GM12878 (cell line): ENCODE data around the gene ZNF57. TPM values are rescaled to one million over a fixed set of nuclear protein-coding genes. Genes with fewer than 3 reads are reported as not detected.

Experiments
- ATAC-seq: fragments of 200-7000 bp; cut with Tn5 transposase; 3 replicates; pipeline ENCODE4 v1.9.1; 2020; ENCODE audit warnings: mild to moderate bottlenecking, moderate library complexity
- BruUV-seq: library from RNA; stranded (reverse); fragments of 400-500 nt; replicated peaks from 2 replicates; lab custom pipeline; 2021; lab: Mats Ljungman, UMichigan
- CTCF ChIA-PET: fragments of 300-600 bp; sonication (Branson Sonifier 250); formaldehyde crosslinking; extraction: SDS; loops from one replicate; lab custom pipeline; 2021; ENCODE audit warnings: inconsistent platforms; lab: Yijun Ruan, JAX
- POLR2A ChIA-PET: fragments of 350-600 bp; formaldehyde crosslinking; extraction: SDS; loops from one replicate; lab custom pipeline; 2021; ENCODE audit warnings: inconsistent platforms; lab: Charles Lee
- RAD21 ChIA-PET: fragments of 300-600 bp; sonication (Branson Sonifier 250); formaldehyde crosslinking; loops from one replicate; lab custom pipeline; 2023; ENCODE audit warnings: antibody characterized with exemption; ENCODE audit not compliant: unreplicated experiment; lab: Charles Lee
- SMC1A ChIA-PET: fragments of 300-600 bp; sonication (Branson Sonifier 250); formaldehyde crosslinking; loops from one replicate; lab custom pipeline; 2023; ENCODE audit not compliant: unreplicated experiment, uncharacterized antibody; lab: Charles Lee
- DNase-seq: peaks from one replicate; pipeline ENCODE4 v3.0.0-alpha.2; 2011; ENCODE audit warnings: low read depth, low spot score
- FAIRE-seq: peaks from 3 replicates; lab custom pipeline; 2011; peaks lifted over from hg19 to GRCh38; lab: Jason Lieb, UNC
- H2AFZ ChIP-seq: 2 replicates; pipeline ENCODE4 v1.6.0; 2011; ENCODE audit warnings: low read depth, low read length, control low read depth; ENCODE audit not compliant: control insufficient read depth
- H3K27ac ChIP-seq: 2 replicates; pipeline ENCODE4 v1.5.1; 2011; ENCODE audit warnings: control low read depth; ENCODE audit not compliant: control insufficient read depth, insufficient read depth
- H3K27me3 ChIP-seq, 2 experiments: replicated peaks in 1 of 2; 2 replicates each; pipeline versions ENCODE4 v1.6.0 to v1.6.1; 2011; ENCODE audit warnings: low read length in 1 of 2; ENCODE audit not compliant: control insufficient read depth in 2 of 2, insufficient read depth in 2 of 2
- H3K36me3 ChIP-seq, 2 experiments: 2 replicates each; pipeline ENCODE4 v1.5.1; 2011; ENCODE audit warnings: low read length in 1 of 2; ENCODE audit not compliant: control insufficient read depth in 2 of 2, insufficient read depth in 2 of 2
- H3K4me1 ChIP-seq: 2 replicates; pipeline ENCODE4 v1.6.1; 2011; ENCODE audit warnings: mild to moderate bottlenecking, low read length, moderate library complexity, mixed read lengths; ENCODE audit not compliant: control insufficient read depth, insufficient read depth
- H3K4me2 ChIP-seq: 2 replicates; pipeline ENCODE4 v1.6.0; 2011; ENCODE audit warnings: control low read depth; ENCODE audit not compliant: control insufficient read depth, insufficient read depth
- H3K4me3 ChIP-seq: fragments of 200-600 bp; sonication (generic); 2 replicates; pipeline ENCODE4 v1.5.1; 2016
- H3K79me2 ChIP-seq: 2 replicates; pipeline ENCODE4 v1.6.0; 2011; ENCODE audit warnings: low read length; ENCODE audit not compliant: control insufficient read depth, insufficient read depth
- H3K9ac ChIP-seq: 2 replicates; pipeline ENCODE4 v1.8.0; 2011; ENCODE audit warnings: low read length, control low read depth, mixed read lengths; ENCODE audit not compliant: control insufficient read depth, insufficient read depth
- H3K9me3 ChIP-seq: replicated peaks from 3 replicates; pipeline ENCODE4 v1.5.1; 2011; ENCODE audit warnings: mild to moderate bottlenecking, low read length; ENCODE audit not compliant: control insufficient read depth, insufficient read depth
- H4K20me1 ChIP-seq: 2 replicates; pipeline ENCODE4 v1.6.0; 2011; ENCODE audit not compliant: control insufficient read depth, insufficient read depth
- ATF7 ChIP-seq: fragments of 450-650 bp; IDR thresholded peaks from 2 replicates; pipeline ENCODE4 v1.6.1; 2016; ENCODE audit warnings: low read depth, mild to moderate bottlenecking
- KDM1A ChIP-seq: fragments of 200-600 bp; sonication (generic); IDR thresholded peaks from 2 replicates; pipeline ENCODE4 v1.6.1; 2016; ENCODE audit warnings: borderline replicate concordance
- RELA ChIP-seq: fragments of 450-650 bp; IDR thresholded peaks from 2 replicates; pipeline ENCODE4 v1.8.0; 2014; ENCODE audit warnings: borderline replicate concordance; ENCODE audit not compliant: partially characterized antibody
- ZNF592 ChIP-seq: fragments of 450-650 bp; IDR thresholded peaks from 2 replicates; pipeline ENCODE4 v1.6.1; 2017; ENCODE audit warnings: mild to moderate bottlenecking, moderate library complexity
- WGBS: methylation state at CpG from one replicate; pipeline ENCODE4 v1.1.6; 2016; ENCODE audit warnings: low lambda C conversion rate; ENCODE audit not compliant: insufficient replicate concordance, insufficient coverage; ENCODE audit errors: missing lambda C conversion rate; 5-methylcytosine and 5-hydroxymethylcytosine counted together
- in situ Hi-C: fragments of 300-500 bp; cut with MboI; formaldehyde crosslinking; loops from 9 replicates; pipeline ENCODE4 v1.14.3; 2018; ENCODE audit warnings: mixed read lengths
- intact Hi-C: fragments of 100-400 bp; cut with micrococcal nuclease; formaldehyde crosslinking; loops from one replicate; pipeline ENCODE4 v1.14.2; 2022; ENCODE audit not compliant: unreplicated experiment
- polyA plus RNA-seq, 11 experiments: library from polyadenylated mRNA; depleted of rRNA in 4 of 11; unstranded in 6 of 11; stranded (reverse) in 5 of 11; fragments of >200 nt; fragmentation: Nextera tagmentation in 4 of 11; fragmentation: Illumina TruSeq in 1 of 11; extraction: Ambion mirVana in 4 of 11; extraction: Trizol in 1 of 11; gene quantifications; 1 replicate in 1 of 11; 2 replicates in 10 of 11; pipeline versions ENCODE4 v1.2.1 to v1.2.3, GENCODE V29; 2011 to 2016; ENCODE audit warnings: inconsistent platforms in 2 of 11, missing spikeins in 2 of 11, low read depth in 1 of 11
- total RNA-seq, 4 experiments: library from RNA; depleted of rRNA in 3 of 4; stranded (reverse); fragments of >200 nt in 3 of 4; fragmentation: Illumina TruSeq in 1 of 4; extraction: Trizol in 1 of 4; gene quantifications; 2 replicates each; pipeline versions ENCODE4 v1.2.1 to v1.2.3, GENCODE V29; 2013 to 2021

Gene ZNF57
- total and polyA plus RNA-seq, 10 of the 15 experiments (the other 5 are each of a cell fraction or from before 2014, with no cell fraction given) = 2.7 to 8.9 (median 5.8) TPM

GRCh38 chr19:2964874-2965273, 64.1 kb downstream of the ZNF57 start (continued):
- no peak for TF ChIP-seq ZNF592
- no peak for TF ChIP-seq ATF7

- Histone ChIP-seq H4K20me1 (no peaks in the 10 kb centered on the region), H3K36me3 (no peaks in the 10 kb centered on the region), H3K4me1 (peaks cover 4% of the 10 kb centered on the region; the same call in 1 of the 2 replicates), H2AFZ (no peak overlapping the region), H3K79me2 (no peaks in the 10 kb centered on the region), H3K9me3 (no peaks in the 10 kb centered on the region), H3K27me3 (no peaks in the 10 kb centered on the region; a peak in 1 of 4 replicates), H3K4me3 (no peak overlapping the region), H3K27ac (no peak overlapping the region), H3K9ac (no peak overlapping the region), H3K4me2 (no peak overlapping the region)
- in situ Hi-C loops (no loop called here), intact Hi-C loops (no loop called here)
- ChIA-PET SMC1A (no interaction called here), POLR2A (no interaction called here), RAD21 (no interaction called here), CTCF (interaction anchor here (0.6 to 5.0 kb wide), 4 partner anchors 13 to 141 kb away, joined by 3 to 24 read pairs (median 4); no protein-coding TSS in a partner anchor)
- BruUV-seq = no TSS peak
- TF ChIP-seq KDM1A (no peak), RELA (no peak)
- DNase-seq (no peak), ATAC-seq (no peak), FAIRE-seq (no peak)
- 90% methylated on average over 8 of the region's 8 CpGs for WGBS
These were observed 67.2 kb downstream of the ZNF57 start for GRCh38 chr19:2967972-2968371.

Other genes with a start within 250 kb of the ZNF57 start
Only the 7 nearest of the 14 such genes appear.
- 51.2 and 59.2 TPM in 2 replicates for gene SGTA, start 117.7 kb upstream of the ZNF57 start, total RNA-seq (2014; rRNA removed)
- 22.9 and 26.2 TPM in 2 replicates for gene SGTA, start 117.7 kb upstream of the ZNF57 start, total RNA-seq (2014; rRNA removed; fragmentation: Illumina TruSeq; extraction: Trizol)
- gene SGTA, start 117.7 kb upstream of the ZNF57 start, total RNA-seq (2021) = 69.2 and 76.3 TPM in 2 replicates
- gene SGTA, start 117.7 kb upstream of the ZNF57 start, polyA plus RNA-seq (2011; rRNA removed) = 19.9 and 32.9 TPM in 2 replicates
- 13.2 and 37.1 TPM in 2 replicates for gene SGTA, start 117.7 kb upstream of the ZNF57 start, polyA plus RNA-seq (2014; fragmentation: Illumina TruSeq; extraction: Trizol)
- gene SGTA, start 117.7 kb upstream of the ZNF57 start, polyA plus RNA-seq (2014; fragmentation: Nextera tagmentation; extraction: Ambion mirVana) = 1 to 10 TPM; 2.0 to 3.1 TPM
- 64.2 and 78.7 TPM in 2 replicates for gene SGTA, start 117.7 kb upstream of the ZNF57 start, polyA plus RNA-seq (2014; rRNA removed)
- gene SGTA, start 117.7 kb upstream of the ZNF57 start, polyA plus RNA-seq (2016; fragmentation: Nextera tagmentation; extraction: Ambion mirVana) = 100 to 1,000 TPM; 102 TPM
- gene THOP1, start 115.4 kb upstream of the ZNF57 start, total RNA-seq (2014; rRNA removed) = 260 and 270 TPM in 2 replicates
- 75.9 and 77.5 TPM in 2 replicates for gene THOP1, start 115.4 kb upstream of the ZNF57 start, total RNA-seq (2014; rRNA removed; fragmentation: Illumina TruSeq; extraction: Trizol)
- gene THOP1, start 115.4 kb upstream of the ZNF57 start, total RNA-seq (2021) = 217 and 220 TPM in 2 replicates
- 72.8 and 137 TPM in 2 replicates for gene THOP1, start 115.4 kb upstream of the ZNF57 start, polyA plus RNA-seq (2011; rRNA removed)
- gene THOP1, start 115.4 kb upstream of the ZNF57 start, polyA plus RNA-seq (2014; fragmentation: Illumina TruSeq; extraction: Trizol) = 36.0 and 76.8 TPM in 2 replicates
- 1 to 10 TPM; 1.9 to 3.8 TPM for gene THOP1, start 115.4 kb upstream of the ZNF57 start, polyA plus RNA-seq (2014; fragmentation: Nextera tagmentation; extraction: Ambion mirVana)
- 200 and 240 TPM in 2 replicates for gene THOP1, start 115.4 kb upstream of the ZNF57 start, polyA plus RNA-seq (2014; rRNA removed)
- 100 to 1,000 TPM; 220 to 241 TPM for gene THOP1, start 115.4 kb upstream of the ZNF57 start, polyA plus RNA-seq (2016; fragmentation: Nextera tagmentation; extraction: Ambion mirVana)
- 1.7 and 2.1 TPM in 2 replicates for gene ZNF554, start 81.1 kb upstream of the ZNF57 start, total RNA-seq (2014; rRNA removed)
- 1.5 and 1.8 TPM in 2 replicates for gene ZNF554, start 81.1 kb upstream of the ZNF57 start, total RNA-seq (2014; rRNA removed; fragmentation: Illumina TruSeq; extraction: Trizol)
- 1.7 TPM in 2 replicates for gene ZNF554, start 81.1 kb upstream of the ZNF57 start, total RNA-seq (2021)
- gene ZNF554, start 81.1 kb upstream of the ZNF57 start, polyA plus RNA-seq (2011; rRNA removed) = 1.3 and 1.7 TPM in 2 replicates
- 1.2 and 1.4 TPM in 2 replicates for gene ZNF554, start 81.1 kb upstream of the ZNF57 start, polyA plus RNA-seq (2014; fragmentation: Illumina TruSeq; extraction: Trizol)
- under 1 TPM; 0.19 to 0.38 TPM for gene ZNF554, start 81.1 kb upstream of the ZNF57 start, polyA plus RNA-seq (2014; fragmentation: Nextera tagmentation; extraction: Ambion mirVana)
- gene ZNF554, start 81.1 kb upstream of the ZNF57 start, polyA plus RNA-seq (2014; rRNA removed) = 0.96 and 1.3 TPM in 2 replicates
- 1 to 10 TPM; 1.2 to 1.4 TPM for gene ZNF554, start 81.1 kb upstream of the ZNF57 start, polyA plus RNA-seq (2016; fragmentation: Nextera tagmentation; extraction: Ambion mirVana)
- gene ZNF555, start 59.5 kb upstream of the ZNF57 start, total RNA-seq (2014; rRNA removed) = 0.62 and 0.71 TPM in 2 replicates
- 1.6 and 1.7 TPM in 2 replicates for gene ZNF555, start 59.5 kb upstream of the ZNF57 start, total RNA-seq (2014; rRNA removed; fragmentation: Illumina TruSeq; extraction: Trizol)
- 0.90 and 1.2 TPM in 2 replicates for gene ZNF555, start 59.5 kb upstream of the ZNF57 start, total RNA-seq (2021)
- 1.9 and 2.8 TPM in 2 replicates for gene ZNF555, start 59.5 kb upstream of the ZNF57 start, polyA plus RNA-seq (2011; rRNA removed)
- gene ZNF555, start 59.5 kb upstream of the ZNF57 start, polyA plus RNA-seq (2014; fragmentation: Illumina TruSeq; extraction: Trizol) = 1.3 and 1.5 TPM in 2 replicates
- 1 to 10 TPM in 1 of 2 experiments, under 1 TPM in 1; 0.68 to 1.7 TPM for gene ZNF555, start 59.5 kb upstream of the ZNF57 start, polyA plus RNA-seq (2014; fragmentation: Nextera tagmentation; extraction: Ambion mirVana)
- 0.58 and 1.0 TPM in 2 replicates for gene ZNF555, start 59.5 kb upstream of the ZNF57 start, polyA plus RNA-seq (2014; rRNA removed)
- 1 to 10 TPM; 1.2 to 1.4 TPM for gene ZNF555, start 59.5 kb upstream of the ZNF57 start, polyA plus RNA-seq (2016; fragmentation: Nextera tagmentation; extraction: Ambion mirVana)
- not detected in 2 replicates for gene ZNF556, start 33.6 kb upstream of the ZNF57 start, total RNA-seq (2014; rRNA removed)
- gene ZNF556, start 33.6 kb upstream of the ZNF57 start, total RNA-seq (2014; rRNA removed; fragmentation: Illumina TruSeq; extraction: Trizol) = not detected in 2 replicates
- not detected in 2 replicates for gene ZNF556, start 33.6 kb upstream of the ZNF57 start, total RNA-seq (2021)
- not detected in 2 replicates for gene ZNF556, start 33.6 kb upstream of the ZNF57 start, polyA plus RNA-seq (2011; rRNA removed)
- 0.25 TPM in 1 of 2 replicates, not detected in the other for gene ZNF556, start 33.6 kb upstream of the ZNF57 start, polyA plus RNA-seq (2014; fragmentation: Illumina TruSeq; extraction: Trizol)
- gene ZNF556, start 33.6 kb upstream of the ZNF57 start, polyA plus RNA-seq (2014; fragmentation: Nextera tagmentation; extraction: Ambion mirVana) = not detected
- not detected in 2 replicates for gene ZNF556, start 33.6 kb upstream of the ZNF57 start, polyA plus RNA-seq (2014; rRNA removed)
- not detected for gene ZNF556, start 33.6 kb upstream of the ZNF57 start, polyA plus RNA-seq (2016; fragmentation: Nextera tagmentation; extraction: Ambion mirVana)
- 4.1 and 4.3 TPM in 2 replicates for gene ZNF77, start 44.0 kb downstream of the ZNF57 start, total RNA-seq (2014; rRNA removed)
- gene ZNF77, start 44.0 kb downstream of the ZNF57 start, total RNA-seq (2014; rRNA removed; fragmentation: Illumina TruSeq; extraction: Trizol) = 4.7 and 4.9 TPM in 2 replicates
- gene ZNF77, start 44.0 kb downstream of the ZNF57 start, total RNA-seq (2021) = 2.8 and 3.1 TPM in 2 replicates
- 2.7 and 2.9 TPM in 2 replicates for gene ZNF77, start 44.0 kb downstream of the ZNF57 start, polyA plus RNA-seq (2011; rRNA removed)
- 3.6 and 4.2 TPM in 2 replicates for gene ZNF77, start 44.0 kb downstream of the ZNF57 start, polyA plus RNA-seq (2014; fragmentation: Illumina TruSeq; extraction: Trizol)
- gene ZNF77, start 44.0 kb downstream of the ZNF57 start, polyA plus RNA-seq (2014; fragmentation: Nextera tagmentation; extraction: Ambion mirVana) = 1 to 10 TPM; 1.9 TPM
- gene ZNF77, start 44.0 kb downstream of the ZNF57 start, polyA plus RNA-seq (2014; rRNA removed) = 3.1 and 3.2 TPM in 2 replicates
- gene ZNF77, start 44.0 kb downstream of the ZNF57 start, polyA plus RNA-seq (2016; fragmentation: Nextera tagmentation; extraction: Ambion mirVana) = 1 to 10 TPM; 2.6 to 3.5 TPM
- 6.3 and 8.5 TPM in 2 replicates for gene TLE6, start 76.6 kb downstream of the ZNF57 start, total RNA-seq (2014; rRNA removed)
- gene TLE6, start 76.6 kb downstream of the ZNF57 start, total RNA-seq (2014; rRNA removed; fragmentation: Illumina TruSeq; extraction: Trizol) = 7.3 and 8.0 TPM in 2 replicates
- 6.0 and 6.4 TPM in 2 replicates for gene TLE6, start 76.6 kb downstream of the ZNF57 start, total RNA-seq (2021)
- 10.8 and 13.8 TPM in 2 replicates for gene TLE6, start 76.6 kb downstream of the ZNF57 start, polyA plus RNA-seq (2011; rRNA removed)
- 2.6 and 7.0 TPM in 2 replicates for gene TLE6, start 76.6 kb downstream of the ZNF57 start, polyA plus RNA-seq (2014; fragmentation: Illumina TruSeq; extraction: Trizol)
- gene TLE6, start 76.6 kb downstream of the ZNF57 start, polyA plus RNA-seq (2014; fragmentation: Nextera tagmentation; extraction: Ambion mirVana) = 1 to 10 TPM; 2.7 to 3.4 TPM
- 10.6 and 11.2 TPM in 2 replicates for gene TLE6, start 76.6 kb downstream of the ZNF57 start, polyA plus RNA-seq (2014; rRNA removed)
- 1 to 10 TPM; 5.1 to 5.7 TPM for gene TLE6, start 76.6 kb downstream of the ZNF57 start, polyA plus RNA-seq (2016; fragmentation: Nextera tagmentation; extraction: Ambion mirVana)